ENCODE results near the gene PCDH9.

Gene PCDH9

GRCh38 chr13:67155898-67156722 is 74.0 kb downstream of the PCDH9 start:
- ATAC-seq = no peak

GRCh38 chr13:67152085-67152484 is 78.1 kb downstream of the PCDH9 start:
- Mint-ChIP-seq H3K4me1 (peaks cover 3% of the 10 kb centered on the region), H3K9me3 (peaks cover 3% of the 10 kb centered on the region), H3K27ac (no peak overlapping the region), H3K36me3 (no peaks in the 10 kb centered on the region), H3K4me3 (no peak overlapping the region), H3K27me3 (no peaks in the 10 kb centered on the region)
- ATAC-seq = no peak

More at GRCh38 chr13:67155898-67156722, 74.0 kb downstream of the PCDH9 start:
- peaks cover 3% of the 10 kb centered on the region for H3K9me3 Mint-ChIP-seq
- H3K27ac Mint-ChIP-seq = no peak overlapping the region
- H3K4me1 Mint-ChIP-seq = no peaks in the 10 kb centered on the region
- no peaks in the 10 kb centered on the region for H3K36me3 Mint-ChIP-seq
- H3K27me3 Mint-ChIP-seq = no peaks in the 10 kb centered on the region
- H3K4me3 Mint-ChIP-seq = no peak overlapping the region

- Mint-ChIP-seq H3K4me1 (peaks cover 7% of the 10 kb centered on the region), H3K27ac (no peak overlapping the region), H3K4me3 (no peak overlapping the region), H3K27me3 (no peaks in the 10 kb centered on the region), H3K36me3 (no peaks in the 10 kb centered on the region), H3K9me3 (peaks cover 3% of the 10 kb centered on the region)
- no peak for ATAC-seq
Observed at GRCh38 chr13:67151652-67152051, 78.5 kb downstream of the PCDH9 start.

GRCh38 chr13:67150608-67151007 is 79.5 kb downstream of the PCDH9 start:
- H3K27me3 Mint-ChIP-seq = no peaks in the 10 kb centered on the region
- no peaks in the 10 kb centered on the region for H3K9me3 Mint-ChIP-seq
- H3K4me3 Mint-ChIP-seq = no peak overlapping the region
- H3K4me1 Mint-ChIP-seq = peaks cover 7% of the 10 kb centered on the region
- H3K27ac Mint-ChIP-seq = no peak overlapping the region
- ATAC-seq = no peak
- H3K36me3 Mint-ChIP-seq = no peaks in the 10 kb centered on the region

GRCh38 chr13:67148161-67148571 is 82.0 kb downstream of the PCDH9 start:
- Mint-ChIP-seq H3K4me3 (no peak overlapping the region), H3K4me1 (peaks cover 7% of the 10 kb centered on the region), H3K27me3 (no peaks in the 10 kb centered on the region), H3K27ac (no peak overlapping the region), H3K36me3 (no peaks in the 10 kb centered on the region), H3K9me3 (no peaks in the 10 kb centered on the region)
- no peak for ATAC-seq

GRCh38 chr13:67147342-67148133 is 82.6 kb downstream of the PCDH9 start:
- ATAC-seq = no peak
- Mint-ChIP-seq H3K4me3 (no peak overlapping the region), H3K27ac (no peak overlapping the region), H3K27me3 (no peaks in the 10 kb centered on the region), H3K9me3 (no peaks in the 10 kb centered on the region), H3K36me3 (no peaks in the 10 kb centered on the region), H3K4me1 (peaks cover 7% of the 10 kb centered on the region)

GRCh38 chr13:67146523-67147130 is 83.5 kb downstream of the PCDH9 start:
- Mint-ChIP-seq H3K4me1 (peaks cover 7% of the 10 kb centered on the region), H3K4me3 (no peak overlapping the region), H3K36me3 (no peaks in the 10 kb centered on the region), H3K9me3 (no peaks in the 10 kb centered on the region), H3K27me3 (no peaks in the 10 kb centered on the region), H3K27ac (no peak overlapping the region)
- no peak for ATAC-seq

GRCh38 chr13:67145950-67146349 is 84.2 kb downstream of the PCDH9 start:
- no peaks in the 10 kb centered on the region for H3K36me3 Mint-ChIP-seq
- no peak for ATAC-seq
- no peaks in the 10 kb centered on the region for H3K27me3 Mint-ChIP-seq
- no peaks in the 10 kb centered on the region for H3K9me3 Mint-ChIP-seq
- no peak overlapping the region for H3K27ac Mint-ChIP-seq
- peaks cover 7% of the 10 kb centered on the region for H3K4me1 Mint-ChIP-seq
- no peak overlapping the region for H3K4me3 Mint-ChIP-seq

GRCh38 chr13:67143544-67144115 is 86.5 kb downstream of the PCDH9 start:
- Mint-ChIP-seq H3K36me3 (no peaks in the 10 kb centered on the region), H3K4me1 (peaks cover 7% of the 10 kb centered on the region), H3K4me3 (no peak overlapping the region), H3K27ac (no peak overlapping the region), H3K27me3 (no peaks in the 10 kb centered on the region), H3K9me3 (no peaks in the 10 kb centered on the region)
- ATAC-seq = no peak

- ATAC-seq = no peak
- H3K36me3 Mint-ChIP-seq = no peaks in the 10 kb centered on the region
Observed at GRCh38 chr13:67140006-67140405, 90.1 kb downstream of the PCDH9 start.

GRCh38 chr13:67139551-67139950 is 90.6 kb downstream of the PCDH9 start:
- Mint-ChIP-seq H3K4me1 (no peaks in the 10 kb centered on the region), H3K9me3 (no peaks in the 10 kb centered on the region), H3K27me3 (no peaks in the 10 kb centered on the region), H3K27ac (no peak overlapping the region), H3K36me3 (no peaks in the 10 kb centered on the region), H3K4me3 (no peak overlapping the region)
- no peak for ATAC-seq

More at GRCh38 chr13:67140006-67140405, 90.1 kb downstream of the PCDH9 start:
- Mint-ChIP-seq H3K4me1 (no peaks in the 10 kb centered on the region), H3K4me3 (no peak overlapping the region), H3K27me3 (no peaks in the 10 kb centered on the region), H3K27ac (no peak overlapping the region), H3K9me3 (no peaks in the 10 kb centered on the region)

- ATAC-seq = no peak
- Mint-ChIP-seq H3K4me3 (no peak overlapping the region), H3K27ac (no peak overlapping the region), H3K4me1 (no peaks in the 10 kb centered on the region), H3K36me3 (no peaks in the 10 kb centered on the region), H3K9me3 (no peaks in the 10 kb centered on the region), H3K27me3 (no peaks in the 10 kb centered on the region)
Observed at GRCh38 chr13:67138970-67139369, 91.2 kb downstream of the PCDH9 start.

- H3K4me1 Mint-ChIP-seq = no peaks in the 10 kb centered on the region
- no peaks in the 10 kb centered on the region for H3K36me3 Mint-ChIP-seq
- no peaks in the 10 kb centered on the region for H3K27me3 Mint-ChIP-seq
- no peaks in the 10 kb centered on the region for H3K9me3 Mint-ChIP-seq
- H3K4me3 Mint-ChIP-seq = no peak overlapping the region
- no peak for ATAC-seq
- no peak overlapping the region for H3K27ac Mint-ChIP-seq
Observed at GRCh38 chr13:67137044-67137735, 92.9 kb downstream of the PCDH9 start.

- Mint-ChIP-seq H3K4me1 (no peaks in the 10 kb centered on the region), H3K4me3 (no peak overlapping the region), H3K36me3 (no peaks in the 10 kb centered on the region), H3K27me3 (no peaks in the 10 kb centered on the region), H3K27ac (no peak overlapping the region), H3K9me3 (no peaks in the 10 kb centered on the region)
- no peak for ATAC-seq
Observed at GRCh38 chr13:67136157-67136556, 94.0 kb downstream of the PCDH9 start.

GRCh38 chr13:67135356-67135755 is 94.8 kb downstream of the PCDH9 start:
- Mint-ChIP-seq H3K36me3 (no peaks in the 10 kb centered on the region), H3K4me1 (no peaks in the 10 kb centered on the region), H3K27ac (no peak overlapping the region), H3K27me3 (no peaks in the 10 kb centered on the region), H3K9me3 (no peaks in the 10 kb centered on the region), H3K4me3 (no peak overlapping the region)
- ATAC-seq = no peak
